BJ (cell line): Measurements from ENCODE around the gene MAPK7. TPM values are rescaled to one million over a fixed set of nuclear protein-coding genes. Genes with fewer than 3 reads are reported as not detected.

ENCODE experiments used
- CTCF ChIA-PET: fragments of 350-600 bp; formaldehyde crosslinking; extraction: SDS; loops from one replicate; lab custom pipeline; 2021; ENCODE audit warnings: antibody characterized with exemption, inconsistent platforms; lab: Yijun Ruan, JAX
- POLR2A ChIA-PET: fragments of 300-600 bp; sonication (Branson Sonifier 250); formaldehyde crosslinking; extraction: SDS; loops from one replicate; lab custom pipeline; 2021; ENCODE audit warnings: antibody characterized with exemption; lab: Charles Lee
- DNase-seq: peaks from one replicate; pipeline ENCODE4 v3.0.0-alpha.2; 2011; ENCODE audit warnings: low read depth
- H3K27me3 ChIP-seq: 2 replicates; pipeline ENCODE4 v1.6.0; 2011; ENCODE audit warnings: low read length; ENCODE audit not compliant: control insufficient read depth, insufficient read depth
- H3K36me3 ChIP-seq: 2 replicates; pipeline ENCODE4 v1.5.1; 2011; ENCODE audit warnings: low read length; ENCODE audit not compliant: control insufficient read depth, insufficient read depth
- H3K4me3 ChIP-seq: 2 replicates; pipeline ENCODE4 v1.5.1; 2011; ENCODE audit warnings: low read depth, mild to moderate bottlenecking, control low read depth, low read length
- polyA plus RNA-seq: library from polyadenylated mRNA; depleted of rRNA; stranded (reverse); fragments of >200 nt; gene quantifications from 2 replicates; pipeline ENCODE4 v1.2.3, GENCODE V29; 2011
- TF ChIP-seq, protein P1 (sequence below): IDR thresholded peaks from 2 replicates; pipeline ENCODE4 v1.5.1; 2011; ENCODE audit warnings: low read depth, mild to moderate bottlenecking, control low read depth, inconsistent platforms, low read length, moderate library complexity; ENCODE audit not compliant: insufficient read depth

Gene MAPK7
- polyA plus RNA-seq, 1 experiment: 10.7 TPM

DNA sequence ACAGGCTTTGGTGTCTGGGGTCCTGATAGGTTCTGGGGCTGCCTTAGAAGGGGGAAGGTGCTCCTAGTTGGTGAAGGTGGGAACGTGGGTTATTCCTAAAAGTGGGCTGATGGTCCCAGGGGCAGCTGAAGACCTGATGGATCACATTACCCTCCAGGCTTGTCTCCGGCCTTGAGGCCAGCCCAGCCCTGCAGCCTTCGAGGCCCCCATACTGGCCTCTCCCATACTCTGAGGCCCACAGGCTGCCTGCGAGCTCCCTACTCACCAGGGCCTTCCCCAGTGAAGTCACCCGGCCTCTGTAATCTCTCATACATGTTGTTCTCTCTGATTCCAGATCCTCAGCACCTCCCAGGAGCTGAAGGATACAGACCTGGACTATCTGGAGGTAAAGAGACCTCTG, 35.5 kb downstream of the MAPK7 start:
- TF ChIP-seq, protein P1, sequence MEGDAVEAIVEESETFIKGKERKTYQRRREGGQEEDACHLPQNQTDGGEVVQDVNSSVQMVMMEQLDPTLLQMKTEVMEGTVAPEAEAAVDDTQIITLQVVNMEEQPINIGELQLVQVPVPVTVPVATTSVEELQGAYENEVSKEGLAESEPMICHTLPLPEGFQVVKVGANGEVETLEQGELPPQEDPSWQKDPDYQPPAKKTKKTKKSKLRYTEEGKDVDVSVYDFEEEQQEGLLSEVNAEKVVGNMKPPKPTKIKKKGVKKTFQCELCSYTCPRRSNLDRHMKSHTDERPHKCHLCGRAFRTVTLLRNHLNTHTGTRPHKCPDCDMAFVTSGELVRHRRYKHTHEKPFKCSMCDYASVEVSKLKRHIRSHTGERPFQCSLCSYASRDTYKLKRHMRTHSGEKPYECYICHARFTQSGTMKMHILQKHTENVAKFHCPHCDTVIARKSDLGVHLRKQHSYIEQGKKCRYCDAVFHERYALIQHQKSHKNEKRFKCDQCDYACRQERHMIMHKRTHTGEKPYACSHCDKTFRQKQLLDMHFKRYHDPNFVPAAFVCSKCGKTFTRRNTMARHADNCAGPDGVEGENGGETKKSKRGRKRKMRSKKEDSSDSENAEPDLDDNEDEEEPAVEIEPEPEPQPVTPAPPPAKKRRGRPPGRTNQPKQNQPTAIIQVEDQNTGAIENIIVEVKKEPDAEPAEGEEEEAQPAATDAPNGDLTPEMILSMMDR: no peak
- Histone ChIP-seq H3K4me3 (no peak overlapping the region), H3K36me3 (no peaks in the 10 kb centered on the region), H3K27me3 (no peaks in the 10 kb centered on the region)
- CTCF ChIA-PET: interaction anchor here (0.6 to 1.1 kb wide), 3 partner anchors 51 to 138 kb away, joined by 3 read pairs; partner anchors contain the start of gene B9D1
- DNase-seq: no peak
- POLR2A ChIA-PET: no interaction called here

- POLR2A ChIA-PET: no interaction called here
- CTCF ChIA-PET: interaction anchor here (1.0 to 1.1 kb wide), 2 partner anchors 52 to 99 kb away, joined by 3 read pairs; partner anchors contain the start of gene B9D1
- no peak overlapping the region for H3K4me3 ChIP-seq
- no peaks in the 10 kb centered on the region for H3K27me3 ChIP-seq
- TF ChIP-seq, protein P1: no peak
- DNase-seq: no peak
- no peaks in the 10 kb centered on the region for H3K36me3 ChIP-seq
Observed at GRCh38 chr17:19414396-19415280, 36.3 kb downstream of the MAPK7 start.

DNA sequence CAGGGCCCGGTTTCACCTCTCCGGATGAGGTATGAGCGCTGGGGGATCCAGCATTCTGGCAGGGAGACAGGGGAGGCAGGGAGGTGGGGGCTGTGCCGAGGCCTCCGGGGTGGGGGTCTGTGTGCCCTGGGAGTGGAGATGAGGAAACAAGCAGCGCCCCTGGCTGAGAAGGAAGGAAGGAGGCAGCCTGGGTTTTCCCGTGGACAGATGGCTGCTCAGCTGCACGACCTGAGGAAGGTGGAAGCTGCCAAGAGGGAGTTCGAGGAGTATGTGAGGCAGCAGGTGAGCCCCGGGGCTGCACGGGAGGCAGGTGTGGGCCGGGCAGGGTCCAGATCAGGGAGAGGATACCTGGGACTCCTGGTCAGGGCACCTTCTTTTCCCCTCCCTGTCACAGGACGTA, 37.0 kb downstream of the MAPK7 start:
- ChIA-PET CTCF (no interaction called here), POLR2A (no interaction called here)
- Histone ChIP-seq H3K36me3 (no peaks in the 10 kb centered on the region), H3K4me3 (no peak overlapping the region), H3K27me3 (no peaks in the 10 kb centered on the region)
- TF ChIP-seq, protein P1: no peak
- no peak for DNase-seq

GRCh38 chr17:19415806-19416775, 37.8 kb downstream of the MAPK7 start:
- ChIA-PET CTCF (no interaction called here), POLR2A (no interaction called here)
- no peaks in the 10 kb centered on the region for H3K27me3 ChIP-seq
- TF ChIP-seq, protein P1: no peak
- no peak overlapping the region for H3K4me3 ChIP-seq
- H3K36me3 ChIP-seq: no peaks in the 10 kb centered on the region
- no peak for DNase-seq
